ENCODE results near the gene NOX1. TPM values are rescaled to one million over a fixed set of nuclear protein-coding genes. Genes with fewer than 3 reads are reported as not detected.

Gene NOX1
- not detected for total RNA-seq
- polyA plus RNA-seq, result under 1 TPM in 2 of 3 donors, not detected in 1; 0.07 to 0.16 TPM
- long read RNA-seq, donor 1, result 0 reads
- long read RNA-seq, donor 2, result 0 reads
- long read RNA-seq, donor 3, result 0 reads
- long read RNA-seq, donor 4, result 0 reads
- long read RNA-seq, donor 5, result 0 reads
- long read RNA-seq, donor 6, result 0 reads
- long read RNA-seq, donor 7, result 0 reads
- long read RNA-seq, donor 8, result 0 reads
- long read RNA-seq, donor 9, result 0 reads
- long read RNA-seq, donor 10, result 0 reads

DNA sequence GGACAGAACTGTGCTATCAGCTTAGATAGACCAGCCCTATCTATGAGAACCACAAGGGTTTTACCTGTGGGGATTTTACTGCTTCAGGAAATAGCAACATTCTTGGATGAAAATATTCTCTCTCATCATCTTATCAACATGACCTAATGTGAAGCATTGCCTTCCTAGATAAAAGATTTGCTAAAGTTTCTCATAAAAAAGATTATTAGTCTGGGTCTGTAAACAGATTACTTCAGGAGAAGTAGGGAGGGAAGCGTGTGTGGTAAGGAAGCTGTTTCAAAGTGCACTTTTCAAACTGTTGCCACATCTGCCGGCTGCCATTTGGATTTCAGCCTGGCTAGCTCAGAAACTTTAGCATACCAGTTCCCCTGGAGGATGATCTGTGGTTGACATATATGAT, at the start of gene NOX1:
Gene NOX1, minus strand, starts transcription at position 35 of the 400 bp plus-strand sequence. CDS start 220 bp downstream, outside the sequence.
- no peak for TF ChIP-seq POLR2A (IDR thresholded peaks at IDR 0.05)
- TF ChIP-seq, protein P1, sequence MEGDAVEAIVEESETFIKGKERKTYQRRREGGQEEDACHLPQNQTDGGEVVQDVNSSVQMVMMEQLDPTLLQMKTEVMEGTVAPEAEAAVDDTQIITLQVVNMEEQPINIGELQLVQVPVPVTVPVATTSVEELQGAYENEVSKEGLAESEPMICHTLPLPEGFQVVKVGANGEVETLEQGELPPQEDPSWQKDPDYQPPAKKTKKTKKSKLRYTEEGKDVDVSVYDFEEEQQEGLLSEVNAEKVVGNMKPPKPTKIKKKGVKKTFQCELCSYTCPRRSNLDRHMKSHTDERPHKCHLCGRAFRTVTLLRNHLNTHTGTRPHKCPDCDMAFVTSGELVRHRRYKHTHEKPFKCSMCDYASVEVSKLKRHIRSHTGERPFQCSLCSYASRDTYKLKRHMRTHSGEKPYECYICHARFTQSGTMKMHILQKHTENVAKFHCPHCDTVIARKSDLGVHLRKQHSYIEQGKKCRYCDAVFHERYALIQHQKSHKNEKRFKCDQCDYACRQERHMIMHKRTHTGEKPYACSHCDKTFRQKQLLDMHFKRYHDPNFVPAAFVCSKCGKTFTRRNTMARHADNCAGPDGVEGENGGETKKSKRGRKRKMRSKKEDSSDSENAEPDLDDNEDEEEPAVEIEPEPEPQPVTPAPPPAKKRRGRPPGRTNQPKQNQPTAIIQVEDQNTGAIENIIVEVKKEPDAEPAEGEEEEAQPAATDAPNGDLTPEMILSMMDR (IDR thresholded peaks at IDR 0.05), result no peak
- intact Hi-C loops (cut with DNase I), result no loop called here

DNA sequence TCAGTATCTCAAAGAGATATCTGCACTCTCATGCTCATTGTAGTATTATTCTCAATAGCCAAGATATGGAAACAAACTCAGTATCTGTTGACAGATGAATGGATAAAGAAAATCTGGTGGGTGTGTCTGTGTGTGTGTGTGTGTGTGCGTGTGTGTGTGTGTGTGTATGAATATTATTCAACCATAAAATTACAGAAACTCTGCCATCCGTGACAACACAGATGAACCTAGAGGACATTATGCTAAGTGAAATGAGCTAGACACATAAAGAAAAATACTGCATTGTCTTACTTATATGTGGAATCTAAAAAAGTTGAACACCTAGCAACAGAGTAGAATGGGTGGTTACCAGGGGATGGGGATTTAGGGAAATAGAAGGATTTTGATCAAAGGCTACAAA, 41.4 kb upstream of the NOX1 start:
- Histone ChIP-seq H3K4me3 (no peak overlapping the region), H3K27ac (no peak overlapping the region), H3K27me3 (peaks cover 1% of the 10 kb centered on the region), H3K36me3 (replicated peaks in 1 of 2) (no peaks in the 10 kb centered on the region), H3K9me3 (replicated peaks in 1 of 3) (no peaks in the 10 kb centered on the region), H3K4me1 (replicated peaks in 1 of 2) (no peaks in the 10 kb centered on the region)
- intact Hi-C loops (cut with DNase I), result no loop called here
- 41 to 81% (median 64%) methylated on average over 2 of the region's 2 CpGs for WGBS, 4 donors
- DNase-seq, result no peak
- TF ChIP-seq, protein P1 (IDR thresholded peaks at IDR 0.05), result no peak
- TF ChIP-seq POLR2A (IDR thresholded peaks at IDR 0.05), result no peak

More for the DNA sequence above, at the start of gene NOX1:
- no peaks in the 10 kb centered on the region for H3K4me1 ChIP-seq (replicated peaks in 1 of 2)
- no peaks in the 10 kb centered on the region for H3K9me3 ChIP-seq (replicated peaks in 1 of 3)
- no peak within 1 kb of the TSS for H3K27ac ChIP-seq
- peaks cover 23% of the 10 kb centered on the region for H3K27me3 ChIP-seq
- H3K4me3 ChIP-seq, result no peak within 1 kb of the TSS
- no peak for DNase-seq
- WGBS, 4 donors, result 30 to 70% (median 55%) methylated on average over 2 of the region's 2 CpGs
- no peaks in the 10 kb centered on the region for H3K36me3 ChIP-seq (replicated peaks in 1 of 2)

DNA sequence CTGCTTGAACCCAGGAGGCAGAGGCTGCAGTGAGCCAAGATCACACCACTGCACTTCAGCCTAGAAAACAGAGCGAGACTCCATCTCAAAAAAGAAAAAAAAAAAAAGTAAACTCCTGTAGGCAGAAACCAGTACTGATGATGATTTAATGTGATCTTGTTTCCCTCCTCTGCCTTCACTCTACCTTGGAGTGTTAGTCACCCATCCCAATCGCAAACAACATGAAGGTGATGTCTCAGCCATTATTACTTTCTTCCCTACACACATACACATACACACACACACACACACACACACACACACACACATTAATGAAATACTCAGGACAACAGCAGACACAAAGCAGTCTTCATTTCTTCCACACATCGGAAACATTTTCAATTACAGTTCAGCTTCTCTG, 39.0 kb upstream of the NOX1 start:
- intact Hi-C loops (cut with DNase I), result no loop called here
- TF ChIP-seq POLR2A (IDR thresholded peaks at IDR 0.05), result no peak
- TF ChIP-seq, protein P1 (IDR thresholded peaks at IDR 0.05), result no peak
- WGBS, 4 donors, result 87 to 90% (median 88%) methylated on average over 3 of the region's 3 CpGs
- Histone ChIP-seq H3K27ac (no peak overlapping the region), H3K36me3 (replicated peaks in 1 of 2) (no peaks in the 10 kb centered on the region), H3K9me3 (replicated peaks in 1 of 3) (no peaks in the 10 kb centered on the region), H3K4me1 (replicated peaks in 1 of 2) (no peaks in the 10 kb centered on the region), H3K4me3 (no peak overlapping the region), H3K27me3 (peaks cover 11% of the 10 kb centered on the region)
- DNase-seq, result no peak

DNA sequence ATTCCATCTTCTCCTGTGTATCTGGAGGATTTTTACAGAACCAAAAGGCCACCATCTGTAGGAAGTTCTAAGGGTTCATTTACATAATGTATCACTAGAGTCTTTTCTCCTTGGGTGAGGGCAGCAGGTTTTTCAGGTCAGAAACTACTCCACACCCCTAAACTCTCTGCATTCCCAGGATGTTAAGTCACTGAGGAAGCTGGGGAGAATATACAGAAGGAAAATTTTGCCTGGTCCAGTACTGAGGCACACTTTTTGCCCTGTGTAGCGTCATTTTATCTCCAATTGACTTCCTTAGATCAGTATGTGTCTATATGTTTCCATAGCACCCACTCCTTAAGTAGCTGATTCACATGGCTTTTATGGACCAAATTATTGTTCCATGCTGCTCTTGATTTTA, 37.6 kb upstream of the NOX1 start:
- Histone ChIP-seq H3K27ac (no peak overlapping the region), H3K4me3 (no peak overlapping the region), H3K27me3 (peaks cover 11% of the 10 kb centered on the region), H3K4me1 (replicated peaks in 1 of 2) (no peaks in the 10 kb centered on the region), H3K9me3 (replicated peaks in 1 of 3) (no peaks in the 10 kb centered on the region), H3K36me3 (replicated peaks in 1 of 2) (no peaks in the 10 kb centered on the region)
- DNase-seq, result no peak
- TF ChIP-seq, protein P1 (IDR thresholded peaks at IDR 0.05), result no peak
- no peak for TF ChIP-seq POLR2A (IDR thresholded peaks at IDR 0.05)
- intact Hi-C loops (cut with DNase I), result no loop called here
- 30 to 80% (median 64%) methylated on average over 1 of the region's 1 CpG for WGBS, 4 donors

Data from adrenal gland (tissue), 19 donors.